Thoracic aorta (tissue), 2 donors: ENCODE data around the gene SLC35F1. TPM values are rescaled to one million over a fixed set of nuclear protein-coding genes. Genes with fewer than 3 reads are reported as not detected.

Experiments
- ATAC-seq: fragments of 150-250 bp; one replicate; pipeline ENCODE4 v1.8.0; 2017; ENCODE audit warnings: low read depth; ENCODE audit not compliant: insufficient number of reproducible peaks, low FRiP score
- DNase-seq: peaks from one replicate; pipeline ENCODE4 v3.0.0-alpha.2; 2020; ENCODE audit warnings: low spot score
- H3K27ac ChIP-seq, 2 donors: fragments of 200-600 bp; sonication (generic); 1 replicate in 1 of 2; 2 replicates in 1 of 2; pipeline ENCODE4 v1.5.1; 2016; ENCODE audit warnings: mild to moderate bottlenecking in 2 of 2, moderate library complexity in 2 of 2
- H3K27me3 ChIP-seq: fragments of 200-600 bp; sonication (generic); replicated peaks from 2 replicates; pipeline ENCODE4 v1.6.0; 2016; ENCODE audit warnings: mild to moderate bottlenecking; ENCODE audit not compliant: insufficient read depth
- H3K36me3 ChIP-seq: fragments of 200-600 bp; sonication (generic); one replicate; pipeline ENCODE4 v1.5.1; 2016
- H3K4me1 ChIP-seq, 2 donors: fragments of 200-600 bp; sonication (generic); 1 replicate in 1 of 2; 2 replicates in 1 of 2; pipeline versions ENCODE4 v1.5.1 to v1.6.0; 2016; ENCODE audit warnings: low read depth in 2 of 2, mild to moderate bottlenecking in 1 of 2; ENCODE audit not compliant: control insufficient read depth in 1 of 2
- H3K4me3 ChIP-seq: fragments of 200-600 bp; sonication (generic); 2 replicates; pipeline ENCODE4 v1.5.1; 2016; ENCODE audit warnings: mild to moderate bottlenecking
- H3K9me3 ChIP-seq: fragments of 200-600 bp; sonication (generic); 2 replicates; pipeline ENCODE4 v1.5.1; 2016
- CTCF ChIP-seq: fragments of 200-600 bp; sonication (generic); IDR thresholded peaks from one replicate; pipeline ENCODE4 v1.5.1; 2019; ENCODE audit warnings: antibody characterized with exemption
- total RNA-seq, 2 donors: library from RNA; depleted of rRNA; stranded (reverse); fragments of >200 nt; gene quantifications; one replicate each; pipeline versions ENCODE4 v1.1.0 to v1.2.3, GENCODE V29; 2016

Gene SLC35F1
- total RNA-seq, 2 donors from 2014 or later, result 0.81 to 3.0 TPM

GRCh38 chr6:118100717-118101116 is 193.7 kb downstream of the SLC35F1 start:
- H3K4me3 ChIP-seq, result no peak overlapping the region
- ATAC-seq, result no peak
- H3K36me3 ChIP-seq, result no peaks in the 10 kb centered on the region
- H3K27ac ChIP-seq, result no peak overlapping the region
- H3K27me3 ChIP-seq, result no peaks in the 10 kb centered on the region
- no peaks in the 10 kb centered on the region for H3K4me1 ChIP-seq
- H3K9me3 ChIP-seq, result no peaks in the 10 kb centered on the region
- DNase-seq, result no peak
- TF ChIP-seq CTCF, result no peak

DNA sequence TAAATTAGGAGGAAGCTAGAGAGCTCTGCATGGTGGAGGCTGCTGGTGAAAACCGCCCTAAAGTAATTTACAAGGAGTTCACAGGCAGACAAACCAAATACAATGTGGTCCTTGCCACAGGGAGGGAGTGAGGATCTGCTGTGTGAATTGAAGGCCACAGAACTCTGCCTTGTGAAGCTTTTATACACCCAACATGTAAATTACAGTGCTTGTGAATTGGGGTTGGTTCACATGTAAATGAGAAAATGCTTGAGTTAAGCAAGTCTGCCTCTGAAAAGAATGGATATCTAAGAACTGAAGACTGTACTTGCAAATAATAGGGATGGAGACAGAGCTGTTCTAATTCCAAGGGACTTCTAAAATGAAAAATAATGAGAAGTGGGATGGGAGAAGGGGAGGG is 194.2 kb downstream of the SLC35F1 start:
- Histone ChIP-seq H3K27ac (no peak overlapping the region), H3K4me1 (no peaks in the 10 kb centered on the region), H3K9me3 (no peaks in the 10 kb centered on the region), H3K4me3 (no peak overlapping the region), H3K27me3 (no peaks in the 10 kb centered on the region), H3K36me3 (no peaks in the 10 kb centered on the region)
- DNase-seq (no peak), ATAC-seq (no peak)
- no peak for TF ChIP-seq CTCF

GRCh38 chr6:118101831-118102345 is 194.8 kb downstream of the SLC35F1 start:
- Histone ChIP-seq H3K36me3 (no peaks in the 10 kb centered on the region), H3K4me1 (no peaks in the 10 kb centered on the region), H3K9me3 (no peaks in the 10 kb centered on the region), H3K4me3 (no peak overlapping the region), H3K27ac (no peak overlapping the region), H3K27me3 (no peaks in the 10 kb centered on the region)
- no peak for ATAC-seq
- TF ChIP-seq CTCF, result no peak
- DNase-seq, result no peak

DNA sequence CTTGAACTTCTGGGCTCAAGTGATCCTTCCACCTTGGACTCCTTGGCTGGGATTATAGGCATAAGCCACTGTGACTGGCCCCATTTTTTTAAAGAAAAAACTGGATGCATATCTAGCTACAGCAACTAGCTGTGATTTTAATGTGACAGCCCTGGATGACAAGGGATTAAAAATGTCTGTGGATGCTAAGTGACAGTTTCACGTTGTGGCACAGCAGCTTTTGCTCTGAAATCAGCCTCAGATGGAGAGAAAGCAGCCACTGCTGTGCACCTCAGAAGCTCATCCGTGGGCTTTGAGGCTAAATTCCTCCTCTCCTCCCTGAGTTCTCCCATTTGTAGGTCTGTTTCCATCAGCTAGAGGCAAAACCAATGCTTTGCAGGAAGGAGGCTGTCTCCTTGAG is 195.3 kb downstream of the SLC35F1 start:
- Histone ChIP-seq H3K27ac (no peak overlapping the region), H3K9me3 (no peaks in the 10 kb centered on the region), H3K4me1 (no peaks in the 10 kb centered on the region), H3K4me3 (no peak overlapping the region), H3K27me3 (no peaks in the 10 kb centered on the region), H3K36me3 (no peaks in the 10 kb centered on the region)
- ATAC-seq, result no peak
- no peak for DNase-seq
- TF ChIP-seq CTCF, result no peak

GRCh38 chr6:118103381-118104146 is 196.5 kb downstream of the SLC35F1 start:
- no peaks in the 10 kb centered on the region for H3K4me1 ChIP-seq
- DNase-seq (no peak), ATAC-seq (no peak)
- no peaks in the 10 kb centered on the region for H3K9me3 ChIP-seq
- H3K27me3 ChIP-seq, result no peaks in the 10 kb centered on the region
- no peak overlapping the region for H3K4me3 ChIP-seq
- no peak for TF ChIP-seq CTCF
- no peak overlapping the region for H3K27ac ChIP-seq
- H3K36me3 ChIP-seq, result no peaks in the 10 kb centered on the region
